Fibroblast of mammary gland (primary cell): Measurements from ENCODE around the gene TMEM14B.
"Not testable (repeated sequence)": the region's sequence is repeated elsewhere in the genome, so short reads cannot be mapped to it uniquely, and the experiment has no call there.

ENCODE experiments used
- DNase-seq: peaks from one replicate; pipeline ENCODE4 v3.0.0-alpha.2; 2010; ENCODE audit warnings: low read depth
- H3K4me3 ChIP-seq: 2 replicates; pipeline ENCODE4 v1.5.1; 2011; ENCODE audit warnings: low read depth, mild to moderate bottlenecking, low read length, moderate library complexity; ENCODE audit not compliant: control insufficient read depth
- TF ChIP-seq, protein P1 (sequence below): conservative IDR thresholded peaks from 2 replicates; pipeline ENCODE4 v1.5.1; 2011; ENCODE audit warnings: low read depth, low read length, inconsistent platforms; ENCODE audit not compliant: control insufficient read depth, insufficient read depth

The TMEM14B gene

DNA sequence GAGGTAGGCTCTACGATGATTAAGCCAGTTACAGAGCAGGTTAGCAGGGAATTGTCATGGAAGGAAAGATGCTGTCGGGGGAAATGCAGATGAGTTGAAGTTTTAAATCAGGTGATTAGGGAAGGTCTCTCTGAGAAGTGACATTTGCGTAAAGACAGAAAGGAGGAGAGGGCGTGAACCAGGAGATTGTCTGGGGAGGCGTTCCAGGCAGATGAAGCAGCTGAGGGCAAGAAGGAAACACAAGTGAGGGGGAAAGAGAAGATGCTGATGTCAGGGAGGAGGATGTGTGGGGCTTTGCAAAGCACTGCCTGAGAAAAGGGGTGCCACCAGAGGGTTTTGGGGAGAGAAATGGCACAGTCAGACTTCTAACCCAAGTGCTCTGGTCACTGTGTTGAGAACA lies 2.5 kb upstream of the TMEM14B start:
- DNase-seq, result no peak
- no peak overlapping the region for H3K4me3 ChIP-seq
- TF ChIP-seq, protein P1, sequence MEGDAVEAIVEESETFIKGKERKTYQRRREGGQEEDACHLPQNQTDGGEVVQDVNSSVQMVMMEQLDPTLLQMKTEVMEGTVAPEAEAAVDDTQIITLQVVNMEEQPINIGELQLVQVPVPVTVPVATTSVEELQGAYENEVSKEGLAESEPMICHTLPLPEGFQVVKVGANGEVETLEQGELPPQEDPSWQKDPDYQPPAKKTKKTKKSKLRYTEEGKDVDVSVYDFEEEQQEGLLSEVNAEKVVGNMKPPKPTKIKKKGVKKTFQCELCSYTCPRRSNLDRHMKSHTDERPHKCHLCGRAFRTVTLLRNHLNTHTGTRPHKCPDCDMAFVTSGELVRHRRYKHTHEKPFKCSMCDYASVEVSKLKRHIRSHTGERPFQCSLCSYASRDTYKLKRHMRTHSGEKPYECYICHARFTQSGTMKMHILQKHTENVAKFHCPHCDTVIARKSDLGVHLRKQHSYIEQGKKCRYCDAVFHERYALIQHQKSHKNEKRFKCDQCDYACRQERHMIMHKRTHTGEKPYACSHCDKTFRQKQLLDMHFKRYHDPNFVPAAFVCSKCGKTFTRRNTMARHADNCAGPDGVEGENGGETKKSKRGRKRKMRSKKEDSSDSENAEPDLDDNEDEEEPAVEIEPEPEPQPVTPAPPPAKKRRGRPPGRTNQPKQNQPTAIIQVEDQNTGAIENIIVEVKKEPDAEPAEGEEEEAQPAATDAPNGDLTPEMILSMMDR, result no peak

DNA sequence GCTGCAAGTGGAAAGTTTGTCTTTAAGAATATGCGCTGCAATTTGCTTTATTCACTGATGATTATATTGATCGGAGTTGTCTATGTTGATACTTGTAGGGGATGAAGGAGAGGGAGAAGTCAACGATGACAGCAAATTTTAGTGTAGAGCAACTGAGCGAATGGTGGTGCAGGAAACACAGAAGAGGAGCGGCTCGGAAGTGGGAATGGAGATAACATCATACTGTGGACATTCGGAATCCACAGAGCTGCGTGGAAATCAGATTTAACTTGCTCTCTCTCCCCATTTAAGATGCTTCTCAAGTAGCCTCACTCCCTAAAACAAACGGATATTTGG lies 722 bp upstream of the TMEM14B start:
- TF ChIP-seq, protein P1, result no peak
- H3K4me3 ChIP-seq, result peak overlapping the region; percentile 93

DNA sequence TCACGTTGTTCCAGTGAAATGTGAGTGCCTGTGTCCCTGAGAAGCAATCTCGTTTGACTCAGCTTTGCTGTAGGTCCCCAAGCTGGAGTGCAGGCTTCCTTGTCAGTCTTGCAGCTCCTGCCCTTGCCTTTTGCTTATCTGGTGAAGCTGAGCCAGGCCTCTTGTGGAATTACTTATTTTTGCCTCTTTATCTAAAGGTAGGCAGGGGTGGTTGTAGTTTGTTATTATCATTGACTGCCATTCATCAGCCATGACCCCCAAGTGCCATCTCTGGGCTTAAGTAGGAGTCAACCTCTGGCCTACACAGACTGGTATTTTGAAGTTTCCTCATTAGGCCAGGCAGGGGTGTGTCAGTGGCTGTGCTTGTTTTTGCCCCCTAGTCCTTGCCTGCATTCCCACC lies 2.1 kb downstream of the TMEM14B start:
- no peak overlapping the region for H3K4me3 ChIP-seq
- no peak for DNase-seq
- TF ChIP-seq, protein P1, result no peak

More for the DNA sequence above, 722 bp upstream of the TMEM14B start:
- no peak for DNase-seq

- DNase-seq, H3K4me3 ChIP-seq: not testable (repeated sequence)
Measured at GRCh38 chr6:10750568-10750967, 3.0 kb downstream of the TMEM14B start.

- not testable (repeated sequence) for H3K4me3 ChIP-seq, DNase-seq
Measured at GRCh38 chr6:10751757-10752156, 4.2 kb downstream of the TMEM14B start.

GRCh38 chr6:10756085-10756484 lies 8.5 kb downstream of the TMEM14B start:
- DNase-seq, result no peak
- no peak overlapping the region for H3K4me3 ChIP-seq
- TF ChIP-seq, protein P1, result no peak

DNA sequence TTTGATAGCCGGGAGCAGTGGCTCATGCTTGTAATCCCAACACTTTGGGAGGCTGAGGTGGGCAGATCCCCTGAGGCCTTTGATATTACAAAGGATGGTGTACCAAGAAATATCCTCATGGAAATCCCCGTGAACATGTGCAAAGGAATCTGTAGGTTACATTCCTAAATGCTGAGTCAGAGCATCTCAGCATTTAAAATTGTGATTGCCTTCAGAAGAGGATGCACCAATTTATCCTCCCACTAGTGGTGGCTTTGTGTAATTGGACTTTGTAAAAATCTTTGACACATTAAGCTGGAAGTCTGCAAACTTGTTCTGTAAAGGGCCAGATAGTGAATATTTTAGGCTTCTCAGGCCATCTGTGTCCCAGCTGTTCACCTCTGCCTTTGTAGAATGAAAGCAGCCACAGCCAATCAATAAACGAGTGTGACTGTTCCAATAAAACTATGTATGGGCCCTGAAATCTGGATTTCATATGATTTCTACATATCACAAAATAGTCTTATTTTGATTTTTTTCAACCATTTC lies 11.8 kb downstream of the TMEM14B start:
- DNase-seq, result peak; percentile 91
- H3K4me3 ChIP-seq, result no peak overlapping the region
- TF ChIP-seq, protein P1, result peak; percentile 67

DNA sequence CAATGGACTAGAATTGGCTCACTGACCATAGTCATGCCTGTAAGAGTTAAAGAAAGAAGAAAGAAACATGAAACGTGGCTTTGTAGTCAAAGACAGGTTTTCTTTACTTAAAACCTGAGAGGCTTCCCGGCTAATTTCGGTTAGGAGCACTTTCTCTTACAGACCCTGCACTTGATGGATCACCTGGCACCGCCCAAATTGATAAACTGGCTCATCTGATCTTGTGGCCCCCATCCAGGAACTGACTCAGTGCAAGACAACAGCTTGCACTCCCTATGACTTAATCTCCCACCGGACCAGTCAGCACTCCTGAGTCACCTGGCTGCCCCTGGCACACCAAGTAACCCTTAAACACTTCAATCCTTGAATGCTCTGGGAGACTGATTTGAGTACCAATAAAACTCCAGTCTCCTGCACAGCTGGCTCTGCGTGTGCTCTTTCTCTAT lies 12.3 kb downstream of the TMEM14B start:
- DNase-seq, result peak; percentile 96
- TF ChIP-seq, protein P1, result no peak
- H3K4me3 ChIP-seq, result no peak overlapping the region
